Measurements from ENCODE around the gene RIOK1.

DNA sequence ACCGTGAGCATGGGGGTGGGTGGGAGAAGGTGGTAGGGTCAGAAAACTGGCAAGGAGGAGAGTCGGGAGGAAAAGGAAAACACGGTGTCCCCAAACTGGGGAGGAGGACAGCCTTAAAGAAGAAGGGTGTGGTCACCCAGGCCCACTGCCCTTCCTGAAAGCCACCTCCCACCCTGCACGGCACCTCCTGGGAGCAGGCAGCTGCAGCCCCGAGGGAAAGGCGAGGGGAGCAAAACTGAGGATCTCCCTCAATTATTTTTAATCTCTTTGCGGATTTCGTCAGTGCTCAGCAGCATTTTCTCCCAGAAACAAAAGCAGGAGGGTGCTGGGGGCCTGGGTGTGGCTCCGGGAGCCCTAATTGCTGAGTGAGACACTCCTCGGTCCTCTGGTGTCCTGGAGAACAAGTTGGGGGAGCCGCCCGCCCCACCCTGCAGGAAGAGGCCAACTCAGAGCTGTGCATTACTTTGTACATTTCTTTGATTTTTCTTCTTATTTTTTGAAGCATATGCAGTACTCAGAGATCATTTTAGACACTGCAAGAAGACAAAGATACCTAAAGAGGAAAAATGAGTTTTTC, 56.4 kb downstream of the RIOK1 start:
- TF ChIP-seq, protein P1, sequence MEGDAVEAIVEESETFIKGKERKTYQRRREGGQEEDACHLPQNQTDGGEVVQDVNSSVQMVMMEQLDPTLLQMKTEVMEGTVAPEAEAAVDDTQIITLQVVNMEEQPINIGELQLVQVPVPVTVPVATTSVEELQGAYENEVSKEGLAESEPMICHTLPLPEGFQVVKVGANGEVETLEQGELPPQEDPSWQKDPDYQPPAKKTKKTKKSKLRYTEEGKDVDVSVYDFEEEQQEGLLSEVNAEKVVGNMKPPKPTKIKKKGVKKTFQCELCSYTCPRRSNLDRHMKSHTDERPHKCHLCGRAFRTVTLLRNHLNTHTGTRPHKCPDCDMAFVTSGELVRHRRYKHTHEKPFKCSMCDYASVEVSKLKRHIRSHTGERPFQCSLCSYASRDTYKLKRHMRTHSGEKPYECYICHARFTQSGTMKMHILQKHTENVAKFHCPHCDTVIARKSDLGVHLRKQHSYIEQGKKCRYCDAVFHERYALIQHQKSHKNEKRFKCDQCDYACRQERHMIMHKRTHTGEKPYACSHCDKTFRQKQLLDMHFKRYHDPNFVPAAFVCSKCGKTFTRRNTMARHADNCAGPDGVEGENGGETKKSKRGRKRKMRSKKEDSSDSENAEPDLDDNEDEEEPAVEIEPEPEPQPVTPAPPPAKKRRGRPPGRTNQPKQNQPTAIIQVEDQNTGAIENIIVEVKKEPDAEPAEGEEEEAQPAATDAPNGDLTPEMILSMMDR (IDR thresholded peaks at IDR 0.05; ENCODE audit: low read depth, low read length) = no peak
- TF ChIP-seq EZH2phosphoT487 (IDR thresholded peaks at IDR 0.05; ENCODE audit: low read depth) = no peak

All from OCI-LY3 (cell line).